ENCODE data around the gene FAM163B.

Gene FAM163B

GRCh38 chr9:133581011-133581410 lies 28.2 kb downstream of the FAM163B start:
- no peak for DNase-seq (ENCODE audit: low spot score)

- no peak for DNase-seq (ENCODE audit: low spot score)
Measured at GRCh38 chr9:133580419-133580738, 28.8 kb downstream of the FAM163B start.

GRCh38 chr9:133579601-133580418 lies 29.4 kb downstream of the FAM163B start:
- no peak for DNase-seq (ENCODE audit: low spot score)

- no peak for DNase-seq (ENCODE audit: low spot score)
Measured at GRCh38 chr9:133578524-133579441, 30.4 kb downstream of the FAM163B start.

GRCh38 chr9:133577737-133578112 lies 31.5 kb downstream of the FAM163B start:
- no peak for DNase-seq (ENCODE audit: low spot score)

GRCh38 chr9:133576875-133577736 lies 32.1 kb downstream of the FAM163B start:
- DNase-seq (ENCODE audit: low spot score), result no peak

GRCh38 chr9:133576031-133576874 lies 32.9 kb downstream of the FAM163B start:
- DNase-seq (ENCODE audit: low spot score), result no peak

GRCh38 chr9:133575186-133576030 lies 33.8 kb downstream of the FAM163B start:
- no peak for DNase-seq (ENCODE audit: low spot score)

- no peak for DNase-seq (ENCODE audit: low spot score)
Measured at GRCh38 chr9:133574771-133575170, 34.4 kb downstream of the FAM163B start.

GRCh38 chr9:133573791-133574515 lies 35.2 kb downstream of the FAM163B start:
- DNase-seq (ENCODE audit: low spot score), result no peak

- no peak for DNase-seq (ENCODE audit: low spot score)
Measured at GRCh38 chr9:133572821-133573361, 36.3 kb downstream of the FAM163B start.

GRCh38 chr9:133571896-133572595 lies 37.1 kb downstream of the FAM163B start:
- DNase-seq (ENCODE audit: low spot score), result no peak

- no peak for DNase-seq (ENCODE audit: low spot score)
Measured at GRCh38 chr9:133571391-133571890, 37.7 kb downstream of the FAM163B start.

GRCh38 chr9:133570691-133571080 lies 38.5 kb downstream of the FAM163B start:
- no peak for DNase-seq (ENCODE audit: low spot score)

- no peak for DNase-seq (ENCODE audit: low spot score)
Measured at GRCh38 chr9:133569891-133570690, 39.1 kb downstream of the FAM163B start.

GRCh38 chr9:133569121-133569785 lies 39.9 kb downstream of the FAM163B start:
- no peak for DNase-seq (ENCODE audit: low spot score)

GRCh38 chr9:133568186-133568585 lies 41.0 kb downstream of the FAM163B start:
- DNase-seq (ENCODE audit: low spot score), result no peak
